ENCODE results near the gene RTN4RL2.

DNA sequence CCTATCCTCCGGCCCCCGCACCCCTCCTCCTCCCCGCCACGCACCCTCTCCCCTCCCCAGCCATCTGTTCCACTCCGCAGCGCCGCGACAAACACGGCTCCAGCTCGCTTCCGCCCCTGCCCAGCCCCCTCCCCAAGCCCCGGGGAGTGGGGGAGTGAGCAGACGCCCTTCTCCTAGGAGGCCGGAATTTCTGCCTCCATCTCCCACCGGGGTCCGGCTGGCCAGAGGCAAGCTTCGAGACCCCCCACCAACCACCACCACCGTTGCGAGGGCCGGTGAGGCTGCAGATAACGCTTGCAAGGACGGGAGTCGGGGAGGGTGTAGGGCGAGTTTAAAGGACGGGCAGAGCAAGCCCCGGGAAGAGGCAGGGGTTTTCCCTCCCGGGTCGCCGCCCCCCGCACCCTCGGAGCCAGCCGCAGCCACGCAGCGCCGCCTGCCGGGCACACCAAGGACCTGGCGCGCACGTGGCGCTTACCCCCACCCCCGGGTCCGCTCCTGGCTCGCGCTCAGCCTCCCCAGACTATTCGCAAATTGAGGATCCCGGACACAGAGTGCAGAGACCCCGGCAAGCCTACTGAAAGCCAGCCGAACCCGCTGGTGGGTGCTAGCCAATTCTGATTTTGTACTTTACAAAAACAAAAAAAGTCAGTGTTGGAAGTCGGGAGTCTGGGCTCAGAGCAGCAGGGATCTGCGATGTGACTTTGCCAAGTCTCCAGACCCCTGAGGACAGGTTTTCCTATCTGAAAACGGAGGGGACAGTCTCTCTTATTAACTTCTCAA lies 22.6 kb downstream of the RTN4RL2 start:
- TF ChIP-seq GATA2 (IDR thresholded peaks at IDR 0.05; ENCODE audit: low read depth, low read length) (no peak), GATA3 (IDR thresholded peaks at IDR 0.05; ENCODE audit: low read depth, low read length) (no peak)
